ENCODE results near the gene JOSD2.

The JOSD2 gene

GRCh38 chr19:50514346-50515167, 3.6 kb upstream of the JOSD2 start:
- no peak for DNase-seq (ENCODE audit: low read depth in 2 of 2)

GRCh38 chr19:50513746-50514345, 2.9 kb upstream of the JOSD2 start, which contains the start of gene ASPDH:
Gene ASPDH, minus strand, starts transcription at chr19:50513913. Its CDS starts 90 bp downstream, at chr19:50513823.
- DNase-seq (ENCODE audit: low read depth in 2 of 2) = no peak

- no peak for DNase-seq (ENCODE audit: low read depth in 2 of 2)
Observed at GRCh38 chr19:50512999-50513745, 2.2 kb upstream of the JOSD2 start.

- no peak for DNase-seq (ENCODE audit: low read depth in 2 of 2)
Observed at GRCh38 chr19:50512112-50512998, 1.4 kb upstream of the JOSD2 start.

- no peak for DNase-seq (ENCODE audit: low read depth in 2 of 2)
Observed at GRCh38 chr19:50510700-50511068, 307 bp downstream of the JOSD2 start.

GRCh38 chr19:50510121-50510670, 795 bp downstream of the JOSD2 start:
- no peak for DNase-seq (ENCODE audit: low read depth in 2 of 2)

- DNase-seq (ENCODE audit: low read depth in 2 of 2) = no peak
Observed at GRCh38 chr19:50509366-50509765, 1.6 kb downstream of the JOSD2 start.

GRCh38 chr19:50508843-50509190, 2.2 kb downstream of the JOSD2 start:
- DNase-seq (ENCODE audit: low read depth in 2 of 2) = no peak

- no peak for DNase-seq (ENCODE audit: low read depth in 2 of 2)
Observed at GRCh38 chr19:50507376-50507775, 3.6 kb downstream of the JOSD2 start.

GRCh38 chr19:50506700-50507099, 4.3 kb downstream of the JOSD2 start:
- no peak for DNase-seq (ENCODE audit: low read depth in 2 of 2)

GRCh38 chr19:50505856-50506611, 5.0 kb downstream of the JOSD2 start:
- DNase-seq (ENCODE audit: low read depth in 2 of 2) = no peak

GRCh38 chr19:50501568-50502475, 9.2 kb downstream of the JOSD2 start:
- no peak for DNase-seq (ENCODE audit: low read depth in 2 of 2)

GRCh38 chr19:50501186-50501567, 9.8 kb downstream of the JOSD2 start:
- no peak for DNase-seq (ENCODE audit: low read depth in 2 of 2)

GRCh38 chr19:50500753-50501151, 10.2 kb downstream of the JOSD2 start:
- no peak for DNase-seq (ENCODE audit: low read depth in 2 of 2)

- no peak for DNase-seq (ENCODE audit: low read depth in 2 of 2)
Observed at GRCh38 chr19:50500060-50500752, 10.8 kb downstream of the JOSD2 start.

- DNase-seq (ENCODE audit: low read depth in 2 of 2) = no peak
Observed at GRCh38 chr19:50498219-50499056, 12.6 kb downstream of the JOSD2 start.

GRCh38 chr19:50497022-50497405, 14.0 kb downstream of the JOSD2 start:
- no peak for DNase-seq (ENCODE audit: low read depth in 2 of 2)
